HG02870 (cell line): ENCODE data around the gene ACSS2.
A peak's percentile ranks its signal among the peaks of the same experiment; 100 is the strongest.

Experiments
- ATAC-seq: cut with Tn5 transposase; IDR thresholded peaks from one replicate; pipeline ENCODE4 v1.9.1; 2021; ENCODE audit warnings: mild to moderate bottlenecking, moderate library complexity; ENCODE audit not compliant: unreplicated experiment

The ACSS2 gene

DNA sequence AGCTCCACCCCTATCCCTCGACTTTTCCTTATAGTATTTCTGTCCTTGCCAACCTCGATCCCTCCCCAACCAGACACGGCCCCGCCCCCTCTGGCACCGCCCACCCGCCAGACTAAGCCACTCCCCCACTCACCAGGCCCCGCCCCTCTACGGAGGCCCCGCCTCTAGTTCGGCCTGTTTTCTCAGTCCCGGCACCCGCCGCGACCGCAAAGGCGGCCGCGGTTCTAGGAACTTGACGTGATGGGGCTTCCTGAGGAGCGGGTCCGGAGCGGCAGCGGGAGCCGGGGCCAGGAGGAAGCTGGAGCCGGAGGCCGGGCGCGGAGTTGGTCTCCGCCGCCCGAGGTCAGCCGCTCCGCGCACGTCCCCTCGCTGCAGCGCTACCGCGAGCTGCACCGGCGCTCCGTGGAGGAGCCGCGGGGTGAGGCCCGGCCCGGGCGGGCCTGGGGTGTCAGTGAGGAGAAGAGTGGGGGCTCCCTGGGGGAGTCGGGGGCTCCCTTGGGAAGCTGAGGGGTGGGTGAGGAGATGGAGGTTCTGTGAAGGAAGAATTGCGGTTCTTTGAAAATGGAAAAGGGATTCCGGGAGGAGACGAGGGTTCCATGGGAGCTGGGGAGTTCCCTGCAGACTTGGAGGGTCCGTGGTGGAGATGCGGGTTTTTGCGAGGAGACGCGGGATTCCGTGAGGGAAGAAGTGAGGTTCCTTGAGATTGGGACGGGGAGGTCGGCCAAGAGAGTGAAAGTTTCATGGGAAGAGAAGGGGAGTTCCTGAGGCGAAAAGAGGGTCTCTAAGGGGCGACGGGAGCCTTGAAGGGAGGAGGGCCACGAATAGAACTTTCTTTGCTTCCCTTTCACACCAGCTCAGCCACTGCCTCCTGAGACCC is at the start of gene ACSS2:
Gene ACSS2 (plus strand): TSS at position 207 of the 877 bp plus-strand sequence. CDS start 34 bp downstream, at position 241.
- ATAC-seq = peak; percentile 14

GRCh38 chr20:34829191-34829590 is 47.2 kb upstream of the ACSS2 start:
- no peak for ATAC-seq

DNA sequence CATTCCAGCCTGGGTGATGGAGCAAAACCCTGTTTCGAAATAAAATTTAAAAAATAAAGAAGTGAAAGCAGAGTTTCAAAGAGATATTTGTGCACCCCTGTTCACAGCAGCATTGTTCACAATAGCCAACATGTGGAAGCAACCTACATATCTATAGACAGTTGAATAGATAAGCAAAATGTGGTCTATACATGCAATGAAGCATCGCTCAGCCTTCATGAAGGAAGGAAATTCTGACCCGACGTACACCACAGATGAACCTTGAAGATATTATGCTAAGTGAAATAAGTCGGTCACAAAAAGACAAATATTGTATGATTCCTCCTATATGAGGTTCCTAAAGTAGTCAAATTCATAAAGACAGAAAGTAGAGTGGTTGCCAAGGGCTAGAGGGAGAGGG is 44.5 kb upstream of the ACSS2 start:
- ATAC-seq = no peak

GRCh38 chr20:34834459-34834893 is 41.9 kb upstream of the ACSS2 start:
- ATAC-seq = no peak

- ATAC-seq = no peak
Measured at GRCh38 chr20:34842143-34842542, 34.3 kb upstream of the ACSS2 start.

GRCh38 chr20:34843421-34843820 is 33.0 kb upstream of the ACSS2 start:
- ATAC-seq = no peak

- no peak for ATAC-seq
Measured at GRCh38 chr20:34848597-34848996, 27.8 kb upstream of the ACSS2 start.

DNA sequence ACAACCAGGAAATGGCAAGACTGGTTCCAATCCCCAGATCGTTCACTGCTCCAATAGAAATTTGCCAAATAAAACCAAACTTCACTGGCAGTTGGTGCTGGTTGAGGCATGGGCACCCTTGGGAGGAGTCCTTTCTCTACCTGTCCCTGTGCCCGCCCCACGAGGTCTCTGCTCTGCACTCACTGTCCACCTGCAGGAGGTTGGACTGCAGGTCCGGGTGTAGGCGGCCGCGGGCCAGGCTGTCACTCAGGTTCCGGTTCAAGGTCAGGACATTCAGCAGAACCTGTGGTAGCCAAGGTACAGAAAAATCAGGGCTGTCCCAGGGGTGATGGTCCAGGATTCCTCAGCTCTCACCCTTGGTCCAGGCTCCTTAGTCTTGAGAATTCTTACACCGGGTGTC is 26.6 kb upstream of the ACSS2 start:
- ATAC-seq = no peak

GRCh38 chr20:34850969-34851368 is 25.4 kb upstream of the ACSS2 start:
- ATAC-seq = no peak

DNA sequence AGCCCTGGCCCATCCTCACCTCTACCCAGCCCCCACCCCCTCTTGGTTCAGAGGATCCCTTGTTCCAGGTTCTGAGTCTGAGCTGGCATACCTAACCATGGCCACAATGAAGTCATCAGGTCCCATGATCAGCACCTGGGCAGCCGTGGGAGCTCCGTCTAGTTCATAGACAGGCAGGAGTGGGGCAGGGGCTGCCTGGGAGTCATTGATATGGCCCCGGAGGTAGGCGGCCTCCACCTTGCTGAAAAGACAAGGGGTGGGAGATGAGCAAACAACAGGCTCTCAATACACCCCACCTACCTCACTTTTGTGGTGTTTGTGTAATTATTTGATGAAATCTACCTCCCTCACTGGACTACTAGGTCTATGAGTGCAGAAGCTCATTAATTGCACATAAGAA is 24.1 kb upstream of the ACSS2 start:
- ATAC-seq = no peak

GRCh38 chr20:34859367-34859766 is 17.0 kb upstream of the ACSS2 start:
- no peak for ATAC-seq

GRCh38 chr20:34859826-34860545 is 16.4 kb upstream of the ACSS2 start:
- ATAC-seq = no peak

- no peak for ATAC-seq
Measured at GRCh38 chr20:34861386-34862084, 14.9 kb upstream of the ACSS2 start.

DNA sequence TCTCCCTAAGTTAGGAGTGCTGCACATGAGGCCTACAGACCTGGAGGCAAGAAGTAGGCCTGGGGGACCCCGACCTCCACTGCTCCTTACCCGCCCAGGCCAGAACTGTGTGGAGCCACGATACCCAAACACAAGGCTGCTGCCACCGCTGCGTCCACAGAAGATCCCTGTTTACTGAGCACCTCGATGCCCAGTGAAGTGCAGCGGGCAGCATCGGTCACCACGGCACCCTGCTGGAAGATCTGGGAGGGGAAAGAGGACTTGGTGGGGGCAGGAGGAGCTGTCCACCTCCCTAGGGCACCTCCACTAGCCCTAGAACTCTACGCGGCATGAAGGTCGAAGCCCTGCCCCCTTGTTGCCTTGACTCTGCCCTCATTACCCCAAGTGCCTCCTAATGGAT is 13.7 kb upstream of the ACSS2 start:
- no peak for ATAC-seq

DNA sequence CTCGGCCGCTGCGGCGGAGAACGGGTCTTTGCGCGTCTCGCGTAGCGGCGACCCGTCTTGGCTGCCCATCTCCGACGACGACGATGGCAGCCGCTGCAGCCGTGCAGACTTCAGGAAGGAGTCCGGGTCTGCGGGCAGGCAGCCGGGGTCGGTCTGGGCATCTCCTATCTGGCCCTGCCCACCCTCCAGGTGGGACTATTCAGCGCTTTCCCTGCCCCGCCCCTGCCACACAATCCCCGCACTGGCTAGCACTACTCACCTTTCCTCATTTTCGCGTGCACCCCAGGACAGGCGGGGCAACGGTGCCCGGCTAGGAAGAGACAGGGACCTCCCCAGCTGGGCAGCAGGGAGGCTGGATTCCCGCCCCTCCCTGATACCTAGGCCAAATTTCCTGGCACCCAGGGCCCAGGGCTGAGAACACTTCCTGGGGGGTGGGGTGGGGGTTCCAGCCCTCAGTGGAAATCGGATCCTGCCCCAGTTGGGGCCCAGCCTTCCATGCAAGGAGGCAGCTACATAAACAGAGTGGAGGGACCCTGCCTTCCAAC is 12.9 kb upstream of the ACSS2 start:
- ATAC-seq = no peak

- ATAC-seq = no peak
Measured at GRCh38 chr20:34864216-34864615, 12.2 kb upstream of the ACSS2 start.

GRCh38 chr20:34871320-34871926 is 5.0 kb upstream of the ACSS2 start:
- ATAC-seq = no peak

DNA sequence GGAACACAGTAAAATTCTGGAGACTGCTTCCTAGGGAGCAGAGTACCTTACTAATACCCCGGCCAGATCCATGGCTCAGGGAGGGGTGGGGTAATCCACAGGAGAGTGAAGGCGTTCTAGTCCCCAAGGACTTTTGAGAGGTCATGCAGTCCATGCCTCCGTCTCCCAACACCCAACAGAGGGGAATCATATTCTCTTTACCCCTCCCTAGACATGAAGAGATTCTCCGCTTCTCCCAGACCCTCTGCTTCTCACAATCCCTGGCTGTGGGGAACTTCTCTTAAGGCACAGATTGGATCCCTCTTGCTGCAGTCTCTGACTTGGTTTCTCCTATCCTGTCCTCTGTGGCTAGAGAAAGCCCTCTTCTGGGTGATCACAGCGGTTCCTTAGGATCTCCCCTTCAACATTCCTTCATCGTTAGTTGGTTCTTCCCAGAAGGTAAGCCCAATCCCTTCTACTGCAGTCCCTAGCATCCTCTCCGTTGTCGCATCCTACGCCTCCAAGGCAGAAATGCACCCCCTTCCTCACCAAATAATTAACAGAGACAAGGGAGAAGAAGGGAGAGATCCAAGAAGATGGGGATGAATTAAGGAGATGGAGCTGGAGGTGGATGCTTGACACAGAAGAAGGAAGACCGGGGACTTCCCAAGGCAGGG is 4.3 kb upstream of the ACSS2 start:
- ATAC-seq = no peak

- no peak for ATAC-seq
Measured at GRCh38 chr20:34872622-34873224, 3.7 kb upstream of the ACSS2 start, which contains the start of gene GGT7. GGT7 (minus strand) TSS chr20:34872856; CDS start chr20:34872815, 41 bp downstream.
